ENCODE data around the gene IL1F10. TPM values are rescaled to one million over a fixed set of nuclear protein-coding genes. Genes with fewer than 3 reads are reported as not detected.

IL1F10 gene
- total RNA-seq, 1 experiment from 2014 or later, result not detected

DNA sequence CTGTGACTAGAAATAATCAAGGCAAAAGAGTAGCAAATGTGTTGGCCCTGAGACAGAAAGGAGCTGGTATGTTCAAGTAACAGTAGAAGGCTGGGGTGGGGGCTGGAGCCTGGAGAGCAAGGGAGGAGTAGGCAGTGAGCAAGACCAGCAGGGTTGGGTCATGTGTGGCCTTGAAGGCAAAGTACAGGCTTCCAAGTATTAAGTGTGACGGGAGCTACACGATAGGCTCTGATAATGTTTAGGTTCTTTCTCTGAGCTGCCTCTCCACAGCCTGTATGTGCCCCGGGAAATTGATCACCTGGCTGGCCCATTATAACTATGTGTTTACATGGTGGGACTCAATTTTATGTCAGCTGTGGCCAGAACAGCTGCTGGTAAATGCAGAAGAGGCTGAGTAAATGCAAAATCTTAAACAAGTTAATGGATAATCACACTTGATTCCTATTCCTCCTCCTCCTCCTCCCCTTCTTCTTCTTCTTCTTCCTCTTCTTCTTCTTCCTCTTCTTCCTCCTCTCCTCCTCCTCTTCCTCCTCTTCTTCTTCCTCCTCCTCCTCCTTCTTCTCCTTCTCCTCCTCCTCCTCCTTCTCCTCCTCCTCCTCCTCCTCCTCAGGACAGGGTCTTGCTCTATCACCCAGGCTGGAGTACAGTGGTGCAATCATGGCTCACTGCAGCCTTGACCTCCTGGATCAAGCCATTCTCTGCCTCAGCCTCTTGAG, 9.3 kb downstream of the IL1F10 start:
- Histone ChIP-seq H4K8ac (replicated peaks; ENCODE audit: insufficient read length, low read depth, low read length) (no peak overlapping the region), H3K79me2 (ENCODE audit: insufficient read depth, low read length) (no peaks in the 10 kb centered on the region)
- TF ChIP-seq, protein P1, sequence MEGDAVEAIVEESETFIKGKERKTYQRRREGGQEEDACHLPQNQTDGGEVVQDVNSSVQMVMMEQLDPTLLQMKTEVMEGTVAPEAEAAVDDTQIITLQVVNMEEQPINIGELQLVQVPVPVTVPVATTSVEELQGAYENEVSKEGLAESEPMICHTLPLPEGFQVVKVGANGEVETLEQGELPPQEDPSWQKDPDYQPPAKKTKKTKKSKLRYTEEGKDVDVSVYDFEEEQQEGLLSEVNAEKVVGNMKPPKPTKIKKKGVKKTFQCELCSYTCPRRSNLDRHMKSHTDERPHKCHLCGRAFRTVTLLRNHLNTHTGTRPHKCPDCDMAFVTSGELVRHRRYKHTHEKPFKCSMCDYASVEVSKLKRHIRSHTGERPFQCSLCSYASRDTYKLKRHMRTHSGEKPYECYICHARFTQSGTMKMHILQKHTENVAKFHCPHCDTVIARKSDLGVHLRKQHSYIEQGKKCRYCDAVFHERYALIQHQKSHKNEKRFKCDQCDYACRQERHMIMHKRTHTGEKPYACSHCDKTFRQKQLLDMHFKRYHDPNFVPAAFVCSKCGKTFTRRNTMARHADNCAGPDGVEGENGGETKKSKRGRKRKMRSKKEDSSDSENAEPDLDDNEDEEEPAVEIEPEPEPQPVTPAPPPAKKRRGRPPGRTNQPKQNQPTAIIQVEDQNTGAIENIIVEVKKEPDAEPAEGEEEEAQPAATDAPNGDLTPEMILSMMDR (conservative IDR thresholded peaks at IDR 0.05), result no peak

More for the DNA sequence above, 9.3 kb downstream of the IL1F10 start:
- Histone ChIP-seq H3K56ac (ENCODE audit: insufficient read length, low read depth, low read length) (no peak overlapping the region), H3K4me2 (ENCODE audit: insufficient read depth, insufficient read length, low read length) (no peak overlapping the region), H2BK5ac (ENCODE audit: insufficient read length, low read length) (no peak overlapping the region), H3K9me3 (ENCODE audit: control insufficient read depth, low read depth, low read length) (no peaks in the 10 kb centered on the region), H2BK12ac (ENCODE audit: insufficient read length, low read depth, low read length) (no peak overlapping the region), H4K5ac (ENCODE audit: insufficient read length, low read depth, low read length) (no peak overlapping the region), H2AFZ (ENCODE audit: low read length) (no peak overlapping the region), H3K18ac (ENCODE audit: insufficient read length, low read depth, low read length) (no peak overlapping the region), H2BK15ac (ENCODE audit: low read depth, low read length) (no peak overlapping the region), H2BK20ac (ENCODE audit: low read depth, low read length, poor library complexity, severe bottlenecking) (no peak overlapping the region), H3K4ac (ENCODE audit: low read depth, low read length) (no peak overlapping the region), H3T11ph (ENCODE audit: low read length) (no peak overlapping the region), H2AK5ac (ENCODE audit: insufficient read length, low read length) (no peak overlapping the region), H3K14ac (ENCODE audit: insufficient read depth, low read length) (no peak overlapping the region), H3K4me1 (ENCODE audit: insufficient read depth, low read length) (no peaks in the 10 kb centered on the region), H3K9ac (ENCODE audit: extremely low read depth, insufficient read length, low read length) (no peak overlapping the region), H2BK120ac (ENCODE audit: low read depth, low read length, poor library complexity, severe bottlenecking) (no peak overlapping the region), H4K20me1 (ENCODE audit: control insufficient read depth, insufficient read depth, insufficient read length) (no peaks in the 10 kb centered on the region), H4K91ac (ENCODE audit: insufficient read length, low read depth, low read length) (no peak overlapping the region), H3K27me3 (ENCODE audit: insufficient read depth, low read length) (no peaks in the 10 kb centered on the region), H3K23ac (ENCODE audit: insufficient read length, low read depth, low read length) (no peak overlapping the region), H3K79me1 (ENCODE audit: insufficient read depth, low read depth, low read length, poor library complexity, severe bottlenecking) (no peaks in the 10 kb centered on the region), H3K27ac (ENCODE audit: insufficient read length, low read depth, low read length) (no peak overlapping the region), H3K23me2 (ENCODE audit: insufficient read length, low read depth, low read length, poor library complexity, severe bottlenecking) (no peaks in the 10 kb centered on the region)
- peaks cover 0 to 3% of the 10 kb centered on the region in 2 experiments; a peak in 1 of 5 replicates for H3K9me3 Mint-ChIP-seq
- H3K4me1 Mint-ChIP-seq, result peaks cover 5 to 9% of the 10 kb centered on the region in 2 experiments
- no CpG with 5 or more reads among the region's 3 CpGs for WGBS (ENCODE audit: extremely low coverage, insufficient read length, low lambda C conversion rate)
- DNase-seq, result no peak
- peaks cover 45% of the 10 kb centered on the region for H3K27me3 Mint-ChIP-seq (ENCODE audit: low read depth)
- no peak overlapping the region for H3K27ac Mint-ChIP-seq
- no peak overlapping the region; a peak in 1 of 5 replicates for H3K4me3 Mint-ChIP-seq
- H3K36me3 Mint-ChIP-seq (ENCODE audit: insufficient read depth in 1 of 3, low read depth in 3 of 3), result no peaks in the 10 kb centered on the region
